HEK293T (cell line): Measurements from ENCODE around the gene NKX1-1.

Experiments
- L3MBTL2 ChIP-seq: fragments of 450-650 bp; conservative IDR thresholded peaks from 2 replicates; pipeline ENCODE4 v1.6.1; 2016; ENCODE audit warnings: mild to moderate bottlenecking
- PKNOX1 ChIP-seq: fragments of 450-650 bp; IDR thresholded peaks from 2 replicates; pipeline ENCODE4 v1.6.1; 2016
- TARDBP ChIP-seq: fragments of 450-650 bp; IDR thresholded peaks from 2 replicates; pipeline ENCODE4 v1.6.1; 2016
- ZNF384 ChIP-seq: fragments of 450-650 bp; IDR thresholded peaks from 2 replicates; pipeline ENCODE4 v1.6.1; 2016

GRCh38 chr4:1400831-1401408 is 5.3 kb downstream of the NKX1-1 start:
- TF ChIP-seq TARDBP (no peak), PKNOX1 (no peak), ZNF384 (no peak), L3MBTL2 (no peak)
